Gastrocnemius medialis (tissue), 4 donors: ENCODE measurements around the gene ROBO4. TPM values are rescaled to one million over a fixed set of nuclear protein-coding genes. Genes with fewer than 3 reads are reported as not detected.
A peak's percentile ranks its signal among the peaks of the same experiment; 100 is the strongest.

Source experiments
- ATAC-seq, 2 donors: fragments of 150-250 bp; one replicate each; pipeline ENCODE4 v1.9.1; 2016
- DNase-seq, 2 donors: peaks; one replicate each; pipeline ENCODE4 v3.0.0-alpha.2; 2019
- H3K27ac ChIP-seq, 4 donors: fragments of 200-600 bp; sonication (generic); 1 replicate in 1 of 4; 2 replicates in 3 of 4; pipeline ENCODE4 v1.5.1; 2016 to 2018; ENCODE audit warnings: mild to moderate bottlenecking in 2 of 4, moderate library complexity in 1 of 4
- H3K27me3 ChIP-seq, 3 donors: fragments of 200-600 bp; sonication (generic) in 2 of 3; 1 replicate in 1 of 3; 2 replicates in 2 of 3; pipeline versions ENCODE4 v1.5.1 to v1.6.0; 2016 to 2019; ENCODE audit warnings: mild to moderate bottlenecking in 1 of 3, moderate library complexity in 1 of 3
- H3K36me3 ChIP-seq, 2 donors: fragments of 200-600 bp; sonication (generic) in 1 of 2; one replicate each; pipeline ENCODE4 v1.5.1; 2017 to 2018
- H3K4me1 ChIP-seq, 2 donors: fragments of 200-600 bp; sonication (generic) in 1 of 2; one replicate each; pipeline ENCODE4 v1.5.1; 2016 to 2017; ENCODE audit warnings: mild to moderate bottlenecking in 2 of 2
- H3K4me3 ChIP-seq, 4 donors: fragments of 200-600 bp; sonication (generic) in 3 of 4; 1 replicate in 1 of 4; 2 replicates in 3 of 4; pipeline ENCODE4 v1.5.1; 2016 to 2019; ENCODE audit warnings: mild to moderate bottlenecking in 2 of 4
- H3K9me3 ChIP-seq, 3 donors: fragments of 200-600 bp; sonication (generic) in 2 of 3; 1 replicate in 1 of 3; 2 replicates in 2 of 3; pipeline ENCODE4 v1.5.1; 2016 to 2019
- CTCF ChIP-seq, 5 experiments: fragments of 450-650 bp in 3 of 5; fragments of 200-600 bp in 2 of 5; sonication (generic) in 2 of 5; IDR thresholded peaks in 4 of 5; conservative IDR thresholded peaks in 1 of 5; 1 replicate in 4 of 5; 2 replicates in 1 of 5; pipeline ENCODE4 v1.5.1; 2016 to 2019; ENCODE audit warnings: antibody characterized with exemption in 5 of 5, mild to moderate bottlenecking in 3 of 5, moderate library complexity in 3 of 5
- POLR2A ChIP-seq, 2 donors: fragments of 450-650 bp; IDR thresholded peaks; one replicate each; pipeline ENCODE4 v1.6.1; 2017; ENCODE audit warnings: antibody characterized with exemption in 2 of 2, mild to moderate bottlenecking in 2 of 2, moderate library complexity in 2 of 2
- in situ Hi-C, 4 donors: fragments of 200-750 bp; cut with MboI; loops; one replicate each; pipeline versions ENCODE4 v1.15.0 to v1.8.0; 2017; ENCODE audit warnings: low sequenced_read_pairs in 4 of 4
- intact Hi-C: fragments of 100-400 bp; cut with DNase I; formaldehyde crosslinking; loops from one replicate; pipeline ENCODE4 v1.15.1; 2023; ENCODE audit warnings: low total_unique reads
- total RNA-seq, 4 donors: library from RNA; depleted of rRNA; stranded (reverse); fragments of >200 nt; gene quantifications; one replicate each; pipeline versions ENCODE4 v1.1.0 to v1.2.3, GENCODE V29; 2016

The ROBO4 gene
- total RNA-seq, 4 donors from 2014 or later = 7.6 to 18.7 (median 14.7) TPM

- in situ Hi-C loops (no loop called here), intact Hi-C loops (no loop called here)
- Histone ChIP-seq H3K36me3 (no peaks in the 10 kb centered on the region), H3K27ac (no peak overlapping the region), H3K4me3 (no peak overlapping the region), H3K4me1 (peaks cover 10 to 24% of the 10 kb centered on the region in 2 donors), H3K9me3 (no peaks in the 10 kb centered on the region), H3K27me3 (peaks cover 80 to 92% (median 87%) of the 10 kb centered on the region in 3 donors)
- DNase-seq (no peak), ATAC-seq (no peak)
- TF ChIP-seq POLR2A (IDR thresholded peaks at IDR 0.05) (no peak), CTCF (IDR thresholded peaks at IDR 0.05 in 4 of 5, conservative IDR thresholded peaks at IDR 0.05 in 1 of 5) (no peak)
These were observed 29.1 kb downstream of the ROBO4 start for GRCh38 chr11:124868331-124869274.

- in situ Hi-C loops = no loop called here
- H3K27me3 ChIP-seq = peaks cover 80 to 92% (median 92%) of the 10 kb centered on the region in 3 donors
These were observed 30.0 kb downstream of the ROBO4 start for GRCh38 chr11:124867700-124868099.

DNA sequence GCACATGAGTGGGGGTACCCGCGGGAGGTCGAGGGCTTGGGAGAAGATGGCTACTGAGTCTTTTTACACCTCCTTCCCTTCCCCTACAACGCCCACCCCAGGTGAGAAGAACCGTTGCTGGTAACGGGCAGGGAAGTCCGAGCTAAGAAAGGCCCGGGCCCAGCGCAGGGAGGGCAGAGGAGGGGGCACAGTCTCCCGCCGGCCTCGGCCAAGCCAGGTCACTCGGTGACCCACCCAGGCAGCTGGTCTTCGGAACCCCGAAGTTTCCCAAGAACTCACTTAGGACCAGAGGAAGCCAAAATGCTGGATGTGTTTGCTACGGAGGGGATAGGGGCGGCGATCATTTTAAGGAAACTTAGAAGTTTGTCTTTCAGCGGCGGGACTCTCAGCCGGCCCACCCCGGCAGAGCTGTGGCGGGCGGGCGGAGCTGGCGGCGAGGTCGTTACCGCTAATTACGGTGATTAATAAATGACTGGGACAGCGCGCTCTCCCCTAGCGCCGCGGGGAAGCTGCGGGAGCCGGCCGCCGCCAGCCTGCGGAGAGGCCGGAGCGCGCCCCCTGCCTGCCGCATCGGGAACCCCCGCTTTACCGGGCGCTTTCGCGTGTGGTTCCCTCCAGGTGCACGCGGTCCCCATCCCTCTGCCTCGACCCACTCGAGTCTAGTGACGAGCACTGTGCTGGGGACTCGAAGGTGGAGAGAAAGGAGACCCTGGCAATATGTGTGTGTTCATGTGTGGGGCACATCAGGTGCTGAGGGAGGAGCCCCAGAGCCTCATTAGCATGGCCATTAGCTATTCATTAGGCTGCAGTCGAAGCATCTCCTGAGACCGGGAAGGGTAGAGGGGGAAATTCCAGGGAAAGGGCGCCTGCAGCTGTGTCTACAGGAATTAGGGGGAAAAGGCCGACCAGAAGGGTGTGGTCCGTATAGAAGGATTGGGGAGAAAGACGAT, 31.5 kb downstream of the ROBO4 start:
- TF ChIP-seq CTCF (IDR thresholded peaks at IDR 0.05 in 4 of 5, conservative IDR thresholded peaks at IDR 0.05 in 1 of 5) (peak; percentile 37 to 81 (median 62)), POLR2A (IDR thresholded peaks at IDR 0.05) (no peak)
- DNase-seq (no peak), ATAC-seq (peak in 1 of 2 donors; percentile 50)
- in situ Hi-C loops (no loop called here), intact Hi-C loops (no loop called here)
- Histone ChIP-seq H3K27ac (no peak overlapping the region), H3K9me3 (no peaks in the 10 kb centered on the region), H3K36me3 (no peaks in the 10 kb centered on the region), H3K27me3 (peaks cover 85 to 97% (median 91%) of the 10 kb centered on the region in 3 donors), H3K4me1 (peaks cover 17 to 29% of the 10 kb centered on the region in 2 donors), H3K4me3 (peak overlapping the region; percentile 21 to 57 (median 32))

More at GRCh38 chr11:124867700-124868099, 30.0 kb downstream of the ROBO4 start:
- no peak for DNase-seq
- peaks cover 16 to 29% of the 10 kb centered on the region in 2 donors for H3K4me1 ChIP-seq
- intact Hi-C loops = no loop called here
- H3K4me3 ChIP-seq = no peak overlapping the region
- no peaks in the 10 kb centered on the region for H3K36me3 ChIP-seq
- no peaks in the 10 kb centered on the region for H3K9me3 ChIP-seq
- TF ChIP-seq CTCF (IDR thresholded peaks at IDR 0.05 in 4 of 5, conservative IDR thresholded peaks at IDR 0.05 in 1 of 5) = peak in 1 of 5 experiments; percentile 29
- TF ChIP-seq POLR2A (IDR thresholded peaks at IDR 0.05) = no peak
- no peak overlapping the region for H3K27ac ChIP-seq
- no peak for ATAC-seq

- Histone ChIP-seq H3K27ac (no peak within 1 kb of the TSS), H3K4me1 (peaks cover 17 to 29% of the 10 kb centered on the region in 2 donors), H3K4me3 (peak within 1 kb of the TSS; percentile 21 to 57 (median 32)), H3K27me3 (peaks cover 87 to 95% (median 87%) of the 10 kb centered on the region in 3 donors), H3K9me3 (no peaks in the 10 kb centered on the region), H3K36me3 (no peaks in the 10 kb centered on the region)
- intact Hi-C loops (no loop called here), in situ Hi-C loops (no loop called here)
- TF ChIP-seq POLR2A (IDR thresholded peaks at IDR 0.05) (no peak), CTCF (IDR thresholded peaks at IDR 0.05 in 4 of 5, conservative IDR thresholded peaks at IDR 0.05 in 1 of 5) (no peak)
- DNase-seq = no peak
- ATAC-seq = no peak
These were observed 32.3 kb downstream of the ROBO4 start, which contains the start of gene ROBO3 for GRCh38 chr11:124865181-124865901. Gene ROBO3, plus strand, starts transcription at chr11:124865432. Its CDS starts 146 bp downstream, at chr11:124865578.
